ENCODE data around the gene ACTMAP. TPM values are rescaled to one million over a fixed set of nuclear protein-coding genes. Genes with fewer than 3 reads are reported as not detected.
A peak's percentile ranks its signal among the peaks of the same experiment; 100 is the strongest.

Gene ACTMAP
- total and polyA plus RNA-seq, 2 experiments from 2014 or later = 3.2 to 14.8 TPM

GRCh38 chr19:40714441-40715299 is 35.6 kb downstream of the ACTMAP start:
- no peaks in the 10 kb centered on the region for H3K27me3 ChIP-seq
- H3K4me3 ChIP-seq = peak overlapping the region; percentile 11
- H3K36me3 ChIP-seq (replicated peaks; ENCODE audit: insufficient read depth, low read depth) = no peaks in the 10 kb centered on the region
- peaks cover 35% of the 10 kb centered on the region for H3K79me2 ChIP-seq
- no peaks in the 10 kb centered on the region for H3K9me2 ChIP-seq (replicated peaks; ENCODE audit: insufficient read depth)
- 3% methylated on average over 29 of the region's 31 CpGs for WGBS (ENCODE audit: low lambda C conversion rate, missing lambda C conversion rate)
- TF ChIP-seq EZH2 (IDR thresholded peaks at IDR 0.05; ENCODE audit: borderline replicate concordance) (no peak), EZH2phosphoT487 (IDR thresholded peaks at IDR 0.05; ENCODE audit: low read depth, severe bottlenecking, unreplicated experiment) (no peak)
- TF ChIP-seq, protein P1, sequence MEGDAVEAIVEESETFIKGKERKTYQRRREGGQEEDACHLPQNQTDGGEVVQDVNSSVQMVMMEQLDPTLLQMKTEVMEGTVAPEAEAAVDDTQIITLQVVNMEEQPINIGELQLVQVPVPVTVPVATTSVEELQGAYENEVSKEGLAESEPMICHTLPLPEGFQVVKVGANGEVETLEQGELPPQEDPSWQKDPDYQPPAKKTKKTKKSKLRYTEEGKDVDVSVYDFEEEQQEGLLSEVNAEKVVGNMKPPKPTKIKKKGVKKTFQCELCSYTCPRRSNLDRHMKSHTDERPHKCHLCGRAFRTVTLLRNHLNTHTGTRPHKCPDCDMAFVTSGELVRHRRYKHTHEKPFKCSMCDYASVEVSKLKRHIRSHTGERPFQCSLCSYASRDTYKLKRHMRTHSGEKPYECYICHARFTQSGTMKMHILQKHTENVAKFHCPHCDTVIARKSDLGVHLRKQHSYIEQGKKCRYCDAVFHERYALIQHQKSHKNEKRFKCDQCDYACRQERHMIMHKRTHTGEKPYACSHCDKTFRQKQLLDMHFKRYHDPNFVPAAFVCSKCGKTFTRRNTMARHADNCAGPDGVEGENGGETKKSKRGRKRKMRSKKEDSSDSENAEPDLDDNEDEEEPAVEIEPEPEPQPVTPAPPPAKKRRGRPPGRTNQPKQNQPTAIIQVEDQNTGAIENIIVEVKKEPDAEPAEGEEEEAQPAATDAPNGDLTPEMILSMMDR (IDR thresholded peaks at IDR 0.05; ENCODE audit: poor library complexity) = no peak
- peak overlapping the region; percentile 100 for H3K27ac ChIP-seq
- peaks cover 4% of the 10 kb centered on the region for H4K20me1 ChIP-seq (ENCODE audit: insufficient read depth, poor library complexity, severe bottlenecking)
- H3K4me1 ChIP-seq (ENCODE audit: insufficient read depth) = peaks cover 8% of the 10 kb centered on the region
- no peaks in the 10 kb centered on the region for H3K9me3 ChIP-seq (ENCODE audit: low read depth)
- peak; percentile 97 for DNase-seq (ENCODE audit: low spot score)
- peak overlapping the region; percentile 85 for H3K4me2 ChIP-seq
- H2AFZ ChIP-seq = no peak overlapping the region

GRCh38 chr19:40713939-40714338 is 36.3 kb downstream of the ACTMAP start:
- Histone ChIP-seq H3K4me2 (peak overlapping the region; percentile 85), H3K4me3 (no peak overlapping the region), H3K36me3 (replicated peaks; ENCODE audit: insufficient read depth, low read depth) (no peaks in the 10 kb centered on the region), H3K9me3 (ENCODE audit: low read depth) (no peaks in the 10 kb centered on the region), H2AFZ (no peak overlapping the region), H3K27ac (peak overlapping the region; percentile 100), H3K27me3 (no peaks in the 10 kb centered on the region), H3K4me1 (ENCODE audit: insufficient read depth) (peaks cover 5% of the 10 kb centered on the region), H3K9me2 (replicated peaks; ENCODE audit: insufficient read depth) (no peaks in the 10 kb centered on the region), H4K20me1 (ENCODE audit: insufficient read depth, poor library complexity, severe bottlenecking) (no peaks in the 10 kb centered on the region), H3K79me2 (peaks cover 28% of the 10 kb centered on the region)
- TF ChIP-seq EZH2phosphoT487 (IDR thresholded peaks at IDR 0.05; ENCODE audit: low read depth, severe bottlenecking, unreplicated experiment) (no peak), EZH2 (IDR thresholded peaks at IDR 0.05; ENCODE audit: borderline replicate concordance) (no peak)
- TF ChIP-seq, protein P1 (IDR thresholded peaks at IDR 0.05; ENCODE audit: poor library complexity) = no peak
- 93% methylated on average over 11 of the region's 11 CpGs for WGBS (ENCODE audit: low lambda C conversion rate, missing lambda C conversion rate)
- no peak for DNase-seq (ENCODE audit: low spot score)

- Histone ChIP-seq H3K79me2 (peaks cover 10% of the 10 kb centered on the region), H3K4me2 (no peak overlapping the region), H3K9me3 (ENCODE audit: low read depth) (no peaks in the 10 kb centered on the region), H3K27me3 (no peaks in the 10 kb centered on the region), H2AFZ (no peak overlapping the region), H3K36me3 (replicated peaks; ENCODE audit: insufficient read depth, low read depth) (no peaks in the 10 kb centered on the region), H3K4me1 (ENCODE audit: insufficient read depth) (peaks cover 5% of the 10 kb centered on the region), H3K9me2 (replicated peaks; ENCODE audit: insufficient read depth) (no peaks in the 10 kb centered on the region), H4K20me1 (ENCODE audit: insufficient read depth, poor library complexity, severe bottlenecking) (no peaks in the 10 kb centered on the region), H3K4me3 (no peak overlapping the region), H3K27ac (no peak overlapping the region)
- TF ChIP-seq EZH2phosphoT487 (IDR thresholded peaks at IDR 0.05; ENCODE audit: low read depth, severe bottlenecking, unreplicated experiment) (no peak), EZH2 (IDR thresholded peaks at IDR 0.05; ENCODE audit: borderline replicate concordance) (no peak)
- TF ChIP-seq, protein P1 (IDR thresholded peaks at IDR 0.05; ENCODE audit: poor library complexity) = no peak
- DNase-seq (ENCODE audit: low spot score) = no peak
- WGBS (ENCODE audit: low lambda C conversion rate, missing lambda C conversion rate) = 96% methylated on average over 5 of the region's 5 CpGs
Observed at GRCh38 chr19:40709817-40710216, 40.5 kb downstream of the ACTMAP start.
